Measurements from ENCODE around the gene ARHGAP19.

The ARHGAP19 gene

DNA sequence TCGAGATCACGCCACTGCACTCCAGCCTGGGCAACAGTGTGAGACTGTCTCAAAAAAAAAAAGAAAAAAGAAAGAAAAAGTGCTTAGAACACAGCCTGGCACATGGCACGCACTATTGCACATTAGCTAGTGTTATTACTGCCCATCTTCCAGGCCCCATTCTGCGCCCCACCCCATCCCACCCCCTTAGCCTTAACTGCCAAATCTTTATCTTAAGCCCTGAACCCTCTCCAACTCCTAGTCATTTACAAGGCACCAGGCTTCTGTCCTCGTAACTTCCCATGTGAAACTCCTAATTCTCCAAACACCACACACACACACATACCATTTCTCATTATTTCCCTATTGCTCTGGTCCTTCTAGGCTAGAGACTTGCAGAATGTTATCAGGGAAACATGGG, 37.3 kb upstream of the ARHGAP19 start:
- no peak overlapping the region for H3K4me3 ChIP-seq (ENCODE audit: low read depth, low read length)
- in situ Hi-C loops (cut with HindIII; ENCODE audit: low sequenced_read_pairs), result no loop called here
- TF ChIP-seq, protein P1, sequence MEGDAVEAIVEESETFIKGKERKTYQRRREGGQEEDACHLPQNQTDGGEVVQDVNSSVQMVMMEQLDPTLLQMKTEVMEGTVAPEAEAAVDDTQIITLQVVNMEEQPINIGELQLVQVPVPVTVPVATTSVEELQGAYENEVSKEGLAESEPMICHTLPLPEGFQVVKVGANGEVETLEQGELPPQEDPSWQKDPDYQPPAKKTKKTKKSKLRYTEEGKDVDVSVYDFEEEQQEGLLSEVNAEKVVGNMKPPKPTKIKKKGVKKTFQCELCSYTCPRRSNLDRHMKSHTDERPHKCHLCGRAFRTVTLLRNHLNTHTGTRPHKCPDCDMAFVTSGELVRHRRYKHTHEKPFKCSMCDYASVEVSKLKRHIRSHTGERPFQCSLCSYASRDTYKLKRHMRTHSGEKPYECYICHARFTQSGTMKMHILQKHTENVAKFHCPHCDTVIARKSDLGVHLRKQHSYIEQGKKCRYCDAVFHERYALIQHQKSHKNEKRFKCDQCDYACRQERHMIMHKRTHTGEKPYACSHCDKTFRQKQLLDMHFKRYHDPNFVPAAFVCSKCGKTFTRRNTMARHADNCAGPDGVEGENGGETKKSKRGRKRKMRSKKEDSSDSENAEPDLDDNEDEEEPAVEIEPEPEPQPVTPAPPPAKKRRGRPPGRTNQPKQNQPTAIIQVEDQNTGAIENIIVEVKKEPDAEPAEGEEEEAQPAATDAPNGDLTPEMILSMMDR (IDR thresholded peaks at IDR 0.05; ENCODE audit: low read depth, low read length, missing control alignments), result no peak
- DNase-seq (ENCODE audit: low read depth), result no peak

GRCh38 chr10:97328646-97329453, 36.4 kb upstream of the ARHGAP19 start:
- DNase-seq (ENCODE audit: low read depth), result no peak
- H3K4me3 ChIP-seq (ENCODE audit: low read depth, low read length), result no peak overlapping the region
- in situ Hi-C loops (cut with HindIII; ENCODE audit: low sequenced_read_pairs), result no loop called here
- TF ChIP-seq, protein P1 (IDR thresholded peaks at IDR 0.05; ENCODE audit: low read depth, low read length, missing control alignments), result no peak

- no peak overlapping the region for H3K4me3 ChIP-seq (ENCODE audit: low read depth, low read length)
- TF ChIP-seq, protein P1 (IDR thresholded peaks at IDR 0.05; ENCODE audit: low read depth, low read length, missing control alignments), result no peak
- in situ Hi-C loops (cut with HindIII; ENCODE audit: low sequenced_read_pairs), result no loop called here
- no peak for DNase-seq (ENCODE audit: low read depth)
These were observed 35.2 kb upstream of the ARHGAP19 start for GRCh38 chr10:97327348-97328294.

DNA sequence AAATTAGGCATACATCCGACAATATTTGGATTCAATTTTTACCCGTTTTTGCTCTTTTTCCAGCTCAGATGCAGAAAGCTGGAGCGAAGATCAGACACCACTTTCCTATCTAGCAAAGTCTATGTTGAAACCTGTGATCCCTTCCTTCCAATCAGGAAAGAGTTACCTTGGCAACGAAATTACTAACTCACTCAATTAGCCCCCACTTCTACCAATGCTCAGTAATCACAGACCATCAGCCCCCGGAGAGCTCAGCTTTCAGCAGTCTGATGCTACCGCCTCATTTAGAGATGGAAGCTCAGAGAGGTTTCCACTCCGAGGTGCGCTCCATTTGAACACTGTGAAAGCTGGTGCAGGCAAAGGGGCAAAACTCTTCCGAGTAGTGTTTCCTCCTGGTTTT, 33.3 kb upstream of the ARHGAP19 start:
- H3K4me3 ChIP-seq (ENCODE audit: low read depth, low read length), result no peak overlapping the region
- DNase-seq (ENCODE audit: low read depth), result no peak
- TF ChIP-seq, protein P1 (IDR thresholded peaks at IDR 0.05; ENCODE audit: low read depth, low read length, missing control alignments), result no peak
- in situ Hi-C loops (cut with HindIII; ENCODE audit: low sequenced_read_pairs), result no loop called here

DNA sequence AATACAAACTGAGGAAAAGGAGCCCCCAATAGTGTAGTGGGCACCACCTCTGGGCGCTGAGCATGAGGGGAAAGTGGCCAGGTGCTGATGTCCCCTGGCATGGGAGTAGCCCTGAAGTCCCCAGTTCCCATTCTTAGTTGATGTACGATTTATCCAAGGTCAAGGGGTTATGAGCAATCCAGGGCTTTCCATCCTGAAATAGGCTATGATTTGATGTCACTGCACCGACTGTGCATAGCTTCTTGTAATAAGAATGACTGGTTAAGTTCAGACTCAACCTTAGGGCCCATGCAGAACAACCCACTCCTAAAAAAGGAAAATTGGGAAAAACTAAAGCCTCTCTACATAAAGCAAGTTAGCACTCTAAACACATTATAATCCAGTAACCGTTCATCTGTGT, 31.1 kb upstream of the ARHGAP19 start:
- no peak for DNase-seq (ENCODE audit: low read depth)
- in situ Hi-C loops (cut with HindIII; ENCODE audit: low sequenced_read_pairs), result no loop called here
- TF ChIP-seq, protein P1 (IDR thresholded peaks at IDR 0.05; ENCODE audit: low read depth, low read length, missing control alignments), result no peak
- H3K4me3 ChIP-seq (ENCODE audit: low read depth, low read length), result no peak overlapping the region

- TF ChIP-seq, protein P1 (IDR thresholded peaks at IDR 0.05; ENCODE audit: low read depth, low read length, missing control alignments), result no peak
- no peak for DNase-seq (ENCODE audit: low read depth)
- in situ Hi-C loops (cut with HindIII; ENCODE audit: low sequenced_read_pairs), result no loop called here
- no peak overlapping the region for H3K4me3 ChIP-seq (ENCODE audit: low read depth, low read length)
These were observed 29.4 kb upstream of the ARHGAP19 start for GRCh38 chr10:97321804-97322190.
